Tibial artery (tissue), 4 donors: ENCODE results near the gene MYPOP.

Source experiments
- DNase-seq, 2 donors: peaks; one replicate each; pipeline ENCODE4 v3.0.0-alpha.2; 2019
- H3K27ac ChIP-seq, 2 donors: fragments of 200-600 bp; sonication (generic) in 1 of 2; 1 replicate in 1 of 2; 2 replicates in 1 of 2; pipeline ENCODE4 v1.5.1; 2018 to 2019; ENCODE audit warnings: mild to moderate bottlenecking in 1 of 2
- H3K27me3 ChIP-seq, 2 donors: fragments of 200-600 bp; sonication (generic) in 1 of 2; one replicate each; pipeline versions ENCODE4 v1.5.1 to v1.6.0; 2016 to 2019
- H3K36me3 ChIP-seq, 3 donors: fragments of 200-600 bp; sonication (generic) in 2 of 3; one replicate each; pipeline ENCODE4 v1.5.1; 2016 to 2019; ENCODE audit warnings: mild to moderate bottlenecking in 2 of 3
- H3K4me1 ChIP-seq, 4 donors: fragments of 200-600 bp; sonication (generic) in 2 of 4; 1 replicate in 3 of 4; 2 replicates in 1 of 4; pipeline ENCODE4 v1.5.1; 2016 to 2019
- H3K4me3 ChIP-seq, 2 donors: fragments of 200-600 bp; sonication (generic) in 1 of 2; 1 replicate in 1 of 2; 2 replicates in 1 of 2; pipeline ENCODE4 v1.5.1; 2018 to 2019; ENCODE audit warnings: mild to moderate bottlenecking in 2 of 2
- H3K9me3 ChIP-seq, 3 donors: fragments of 200-600 bp; sonication (generic) in 1 of 3; one replicate each; pipeline ENCODE4 v1.5.1; 2016 to 2019
- intact Hi-C: fragments of 100-400 bp; cut with DNase I; formaldehyde crosslinking; loops from one replicate; pipeline ENCODE4 v1.15.0; 2023; ENCODE audit warnings: low total_unique reads
- TF ChIP-seq, protein P1 (sequence below), 2 experiments: fragments of 200-600 bp in 1 of 2; fragments of 450-650 bp in 1 of 2; IDR thresholded peaks; one replicate each; pipeline ENCODE4 v1.5.1; 2017 to 2019; ENCODE audit warnings: antibody characterized with exemption in 2 of 2, mild to moderate bottlenecking in 1 of 2, moderate library complexity in 1 of 2

The MYPOP gene

DNA sequence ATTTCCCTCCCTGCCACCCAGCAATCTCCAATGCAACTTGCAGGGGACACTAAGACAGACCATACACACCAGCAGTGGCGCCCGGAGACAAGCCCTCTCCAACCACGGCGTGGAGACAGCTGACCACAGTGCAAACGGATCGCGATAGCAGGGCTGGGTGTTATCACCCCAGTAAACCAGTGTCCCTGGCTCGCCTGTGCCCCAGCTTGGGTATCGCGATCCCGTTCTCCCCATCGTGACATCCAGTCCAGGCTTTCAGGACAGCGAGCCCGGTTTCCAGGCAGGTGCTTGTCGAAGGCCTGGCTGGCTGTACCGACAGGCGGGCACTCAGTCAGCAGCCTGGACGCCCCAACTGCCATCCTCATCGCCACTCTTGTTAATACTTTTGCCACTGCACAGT is 32.9 kb upstream of the MYPOP start:
- Histone ChIP-seq H3K4me3 (no peak overlapping the region), H3K36me3 (no peaks in the 10 kb centered on the region), H3K4me1 (peaks cover 0 to 6% (median 0%) of the 10 kb centered on the region in 4 donors), H3K27me3 (peaks cover 0 to 69% of the 10 kb centered on the region in 2 donors), H3K27ac (no peak overlapping the region), H3K9me3 (peaks cover 0 to 5% (median 0%) of the 10 kb centered on the region in 3 donors)
- TF ChIP-seq, protein P1, sequence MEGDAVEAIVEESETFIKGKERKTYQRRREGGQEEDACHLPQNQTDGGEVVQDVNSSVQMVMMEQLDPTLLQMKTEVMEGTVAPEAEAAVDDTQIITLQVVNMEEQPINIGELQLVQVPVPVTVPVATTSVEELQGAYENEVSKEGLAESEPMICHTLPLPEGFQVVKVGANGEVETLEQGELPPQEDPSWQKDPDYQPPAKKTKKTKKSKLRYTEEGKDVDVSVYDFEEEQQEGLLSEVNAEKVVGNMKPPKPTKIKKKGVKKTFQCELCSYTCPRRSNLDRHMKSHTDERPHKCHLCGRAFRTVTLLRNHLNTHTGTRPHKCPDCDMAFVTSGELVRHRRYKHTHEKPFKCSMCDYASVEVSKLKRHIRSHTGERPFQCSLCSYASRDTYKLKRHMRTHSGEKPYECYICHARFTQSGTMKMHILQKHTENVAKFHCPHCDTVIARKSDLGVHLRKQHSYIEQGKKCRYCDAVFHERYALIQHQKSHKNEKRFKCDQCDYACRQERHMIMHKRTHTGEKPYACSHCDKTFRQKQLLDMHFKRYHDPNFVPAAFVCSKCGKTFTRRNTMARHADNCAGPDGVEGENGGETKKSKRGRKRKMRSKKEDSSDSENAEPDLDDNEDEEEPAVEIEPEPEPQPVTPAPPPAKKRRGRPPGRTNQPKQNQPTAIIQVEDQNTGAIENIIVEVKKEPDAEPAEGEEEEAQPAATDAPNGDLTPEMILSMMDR (IDR thresholded peaks at IDR 0.05) = no peak
- no peak for DNase-seq
- intact Hi-C loops = no loop called here

DNA sequence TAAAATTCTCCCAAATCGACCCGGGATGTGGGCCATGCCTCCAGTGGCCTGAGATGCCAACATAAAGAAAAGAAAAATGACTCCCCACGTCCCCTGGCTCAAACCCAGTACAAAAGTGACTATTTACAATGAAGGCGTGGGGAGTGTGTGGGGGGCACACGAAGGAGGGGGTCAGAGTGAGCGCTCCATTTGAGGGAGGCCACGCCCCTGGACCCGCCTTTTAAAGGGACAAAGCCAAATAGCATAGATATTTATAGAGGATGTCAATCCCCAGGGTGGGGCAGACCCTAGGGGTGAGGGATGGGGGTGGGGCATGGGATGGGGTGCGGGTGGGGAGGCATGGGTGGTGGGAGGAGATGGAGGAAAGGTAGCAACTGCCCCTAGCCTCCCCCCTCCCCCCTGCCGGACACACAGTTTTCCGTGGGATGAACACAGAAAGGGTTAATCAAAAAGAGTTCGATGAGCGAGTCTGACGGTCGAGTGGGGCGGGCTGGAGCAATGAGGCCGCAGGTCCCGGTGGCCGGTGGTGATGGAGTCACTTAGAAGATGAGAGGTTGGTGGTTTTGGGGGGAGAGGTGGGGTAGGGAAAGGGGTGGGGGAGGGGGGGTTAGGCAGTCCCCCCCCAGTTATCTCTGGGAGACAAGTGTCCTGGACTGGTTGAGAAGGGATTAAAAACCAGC is 32.3 kb upstream of the MYPOP start:
- H3K4me3 ChIP-seq = no peak overlapping the region
- H3K36me3 ChIP-seq = no peaks in the 10 kb centered on the region
- peaks cover 0 to 66% of the 10 kb centered on the region in 2 donors for H3K27me3 ChIP-seq
- no peak overlapping the region for H3K27ac ChIP-seq
- no peak for DNase-seq
- H3K9me3 ChIP-seq = peaks cover 0 to 5% (median 0%) of the 10 kb centered on the region in 3 donors
- TF ChIP-seq, protein P1 (IDR thresholded peaks at IDR 0.05) = no peak
- no peaks in the 10 kb centered on the region for H3K4me1 ChIP-seq
- intact Hi-C loops = no loop called here

DNA sequence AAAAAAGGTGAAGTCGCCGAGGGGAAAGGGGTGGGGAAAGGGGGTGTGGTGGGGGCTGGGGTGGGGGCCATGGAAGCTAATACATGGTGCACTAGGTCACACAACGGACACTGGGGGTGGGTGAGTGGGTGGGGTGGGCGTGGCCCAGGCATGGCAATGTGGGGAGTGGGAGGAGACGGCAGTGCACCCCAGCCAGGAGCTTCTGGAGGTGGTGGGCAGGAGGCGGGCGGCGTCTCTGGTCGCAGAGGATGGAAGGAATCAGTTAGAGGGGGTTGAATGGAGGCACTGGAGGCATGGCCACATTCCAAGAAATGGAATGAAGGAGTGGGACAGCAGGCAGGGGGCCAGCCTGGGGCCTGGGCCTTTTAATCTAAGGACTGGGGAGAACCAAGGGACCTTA is 31.3 kb upstream of the MYPOP start:
- Histone ChIP-seq H3K9me3 (peaks cover 0 to 5% (median 0%) of the 10 kb centered on the region in 3 donors), H3K36me3 (no peaks in the 10 kb centered on the region), H3K4me3 (no peak overlapping the region), H3K27me3 (peaks cover 0 to 58% of the 10 kb centered on the region in 2 donors), H3K4me1 (no peaks in the 10 kb centered on the region), H3K27ac (no peak overlapping the region)
- TF ChIP-seq, protein P1 (IDR thresholded peaks at IDR 0.05) = no peak
- no peak for DNase-seq
- intact Hi-C loops = no loop called here

DNA sequence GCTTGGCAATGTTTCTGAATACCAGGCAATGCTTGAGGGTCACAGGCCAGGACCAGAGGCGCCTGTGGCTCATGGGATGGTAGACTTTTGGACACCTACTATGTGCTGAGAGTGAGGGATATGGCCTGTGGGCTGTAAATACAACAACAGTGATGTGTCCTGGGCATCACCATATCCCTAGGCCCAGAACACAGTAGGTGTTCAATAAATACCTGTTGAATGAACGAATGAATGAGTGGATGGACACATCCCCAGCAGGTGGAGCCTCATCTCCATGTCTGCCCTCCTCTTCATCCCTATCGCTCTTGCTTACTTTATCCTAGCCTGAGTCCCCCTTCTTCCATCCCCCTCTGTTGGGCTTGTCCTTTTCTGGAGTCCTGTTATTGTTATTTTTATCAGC is 28.6 kb upstream of the MYPOP start:
- no peak overlapping the region for H3K27ac ChIP-seq
- H3K9me3 ChIP-seq = no peaks in the 10 kb centered on the region
- no peaks in the 10 kb centered on the region for H3K36me3 ChIP-seq
- H3K27me3 ChIP-seq = peaks cover 0 to 34% of the 10 kb centered on the region in 2 donors
- DNase-seq = no peak
- H3K4me3 ChIP-seq = no peak overlapping the region
- H3K4me1 ChIP-seq = peaks cover 0 to 4% (median 2%) of the 10 kb centered on the region in 4 donors
- intact Hi-C loops = no loop called here
- TF ChIP-seq, protein P1 (IDR thresholded peaks at IDR 0.05) = no peak

DNA sequence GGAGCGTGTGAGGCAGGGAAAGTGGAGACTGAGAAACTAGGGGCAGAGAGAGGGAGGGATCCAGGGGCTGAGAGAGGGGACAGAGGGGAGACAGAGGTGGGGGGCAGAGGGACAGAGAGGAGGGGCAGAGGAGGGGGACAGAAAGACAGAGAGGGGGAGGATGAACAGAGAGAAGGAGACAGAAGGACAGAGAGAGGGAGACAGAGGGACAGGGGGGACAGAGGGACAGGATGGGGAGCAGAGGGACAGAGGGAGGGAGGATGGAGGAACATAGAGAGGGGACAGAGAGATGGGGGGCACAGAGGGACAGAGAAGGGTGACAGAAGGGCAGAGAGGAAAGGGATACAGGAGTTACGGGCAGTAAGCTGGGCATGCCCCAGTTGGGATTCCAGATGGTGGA is 26.8 kb upstream of the MYPOP start:
- Histone ChIP-seq H3K9me3 (no peaks in the 10 kb centered on the region), H3K27ac (no peak overlapping the region), H3K4me3 (no peak overlapping the region), H3K36me3 (no peaks in the 10 kb centered on the region), H3K27me3 (peaks cover 0 to 19% of the 10 kb centered on the region in 2 donors), H3K4me1 (peaks cover 0 to 4% (median 2%) of the 10 kb centered on the region in 4 donors)
- no peak for DNase-seq
- TF ChIP-seq, protein P1 (IDR thresholded peaks at IDR 0.05) = no peak
- intact Hi-C loops = loop anchor here (10.0 kb wide), 1 partner anchor 66 kb away; the partner anchor contains the start of gene CCDC61
